ENCODE data around the gene GRIK2.

GRIK2 gene

DNA sequence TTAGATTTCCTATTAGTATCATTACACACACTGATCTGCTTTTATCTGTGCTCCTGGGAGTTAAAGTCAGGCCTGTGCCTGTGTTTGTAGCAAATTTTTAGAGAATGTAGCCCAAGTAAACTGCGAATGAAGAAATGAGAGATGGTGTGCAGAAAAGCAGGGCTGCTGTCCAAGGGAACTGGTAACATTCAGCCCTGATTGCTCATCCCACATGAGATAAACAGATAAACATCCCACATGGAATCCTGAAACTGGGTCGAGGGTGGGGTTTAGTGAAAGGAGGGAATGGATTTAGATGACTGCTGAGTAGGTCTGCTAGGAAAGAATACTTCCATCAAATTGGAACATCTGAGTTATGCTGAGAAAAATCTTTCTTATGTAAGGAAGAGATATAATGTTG is 69.1 kb downstream of the GRIK2 start:
- no peak for DNase-seq
- Histone ChIP-seq H3K4me3 (ENCODE audit: low read depth, low read length) (no peak overlapping the region), H3K27me3 (replicated peaks) (no peaks in the 10 kb centered on the region), H3K36me3 (replicated peaks) (no peaks in the 10 kb centered on the region), H3K27ac (no peak overlapping the region)
- TF ChIP-seq, protein P1, sequence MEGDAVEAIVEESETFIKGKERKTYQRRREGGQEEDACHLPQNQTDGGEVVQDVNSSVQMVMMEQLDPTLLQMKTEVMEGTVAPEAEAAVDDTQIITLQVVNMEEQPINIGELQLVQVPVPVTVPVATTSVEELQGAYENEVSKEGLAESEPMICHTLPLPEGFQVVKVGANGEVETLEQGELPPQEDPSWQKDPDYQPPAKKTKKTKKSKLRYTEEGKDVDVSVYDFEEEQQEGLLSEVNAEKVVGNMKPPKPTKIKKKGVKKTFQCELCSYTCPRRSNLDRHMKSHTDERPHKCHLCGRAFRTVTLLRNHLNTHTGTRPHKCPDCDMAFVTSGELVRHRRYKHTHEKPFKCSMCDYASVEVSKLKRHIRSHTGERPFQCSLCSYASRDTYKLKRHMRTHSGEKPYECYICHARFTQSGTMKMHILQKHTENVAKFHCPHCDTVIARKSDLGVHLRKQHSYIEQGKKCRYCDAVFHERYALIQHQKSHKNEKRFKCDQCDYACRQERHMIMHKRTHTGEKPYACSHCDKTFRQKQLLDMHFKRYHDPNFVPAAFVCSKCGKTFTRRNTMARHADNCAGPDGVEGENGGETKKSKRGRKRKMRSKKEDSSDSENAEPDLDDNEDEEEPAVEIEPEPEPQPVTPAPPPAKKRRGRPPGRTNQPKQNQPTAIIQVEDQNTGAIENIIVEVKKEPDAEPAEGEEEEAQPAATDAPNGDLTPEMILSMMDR (IDR thresholded peaks at IDR 0.05; ENCODE audit: low read depth, low read length, missing control alignments) = no peak
- in situ Hi-C loops (cut with HindIII; ENCODE audit: low pct_ligation_motif_present, low sequenced_read_pairs) = no loop called here

DNA sequence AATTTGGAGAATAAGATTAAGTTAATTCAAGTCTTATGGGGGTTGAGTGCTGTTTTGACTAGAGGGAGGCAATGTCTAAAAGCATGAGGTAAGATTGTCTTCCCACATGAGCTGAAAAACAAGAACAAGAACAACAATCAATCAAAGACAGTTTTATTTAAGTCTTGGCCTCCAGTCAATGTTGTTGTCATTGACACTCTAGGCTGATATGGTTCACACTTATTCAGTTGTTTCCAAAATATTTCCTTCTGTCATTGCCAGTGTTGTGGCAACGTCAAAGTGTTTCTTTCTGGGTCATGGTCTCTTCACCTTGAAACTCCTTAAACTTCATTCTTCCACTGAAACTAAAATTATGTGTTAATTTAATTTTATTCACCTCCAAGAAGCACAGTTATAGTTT is 72.4 kb downstream of the GRIK2 start:
- Histone ChIP-seq H3K4me3 (ENCODE audit: low read depth, low read length) (no peak overlapping the region), H3K36me3 (replicated peaks) (no peaks in the 10 kb centered on the region), H3K27me3 (replicated peaks) (no peaks in the 10 kb centered on the region), H3K27ac (no peak overlapping the region)
- TF ChIP-seq, protein P1 (IDR thresholded peaks at IDR 0.05; ENCODE audit: low read depth, low read length, missing control alignments) = no peak
- no peak for DNase-seq
- in situ Hi-C loops (cut with HindIII; ENCODE audit: low pct_ligation_motif_present, low sequenced_read_pairs) = no loop called here

DNA sequence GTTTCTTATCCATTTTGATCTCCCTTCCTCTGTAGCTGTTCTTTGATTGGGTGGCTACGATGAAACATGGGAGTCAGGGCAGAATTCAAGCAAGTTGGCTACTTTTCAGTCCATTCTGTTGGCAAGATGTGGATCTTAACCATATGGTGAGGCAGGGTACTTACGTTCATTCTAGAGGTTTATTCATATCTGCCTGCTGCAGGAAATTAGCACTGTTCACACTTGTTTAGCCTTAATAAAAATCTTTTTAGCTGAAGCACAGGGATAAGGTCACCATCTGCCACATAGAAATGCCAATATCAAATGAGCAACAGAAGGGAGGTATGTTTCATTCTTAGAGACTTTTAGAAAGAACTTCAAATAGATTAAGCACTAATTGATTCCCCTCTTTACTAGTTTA is 83.9 kb downstream of the GRIK2 start:
- no peak for DNase-seq
- in situ Hi-C loops (cut with HindIII; ENCODE audit: low pct_ligation_motif_present, low sequenced_read_pairs) = no loop called here

DNA sequence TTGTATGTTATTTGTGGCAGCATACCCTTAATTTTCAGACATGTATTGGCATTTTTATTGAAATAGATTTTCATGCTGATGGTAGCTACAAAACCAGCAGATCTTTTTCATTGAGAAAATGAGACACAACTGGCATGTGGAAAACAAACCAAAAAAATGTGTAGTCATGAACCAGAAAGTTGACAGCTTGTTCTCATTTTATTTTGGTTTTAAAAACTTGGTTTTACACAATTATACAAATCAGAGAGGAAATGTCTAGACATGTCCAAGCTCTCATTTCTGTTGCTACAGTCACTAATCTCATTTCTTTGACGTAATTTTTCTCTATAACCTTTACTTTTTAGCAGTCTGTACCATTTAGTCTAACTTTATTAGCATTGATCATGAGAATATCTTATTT is 85.4 kb downstream of the GRIK2 start:
- no peaks in the 10 kb centered on the region for H3K27me3 ChIP-seq (replicated peaks)
- H3K4me3 ChIP-seq (ENCODE audit: low read depth, low read length) = no peak overlapping the region
- DNase-seq = no peak
- no peak overlapping the region for H3K27ac ChIP-seq
- TF ChIP-seq, protein P1 (IDR thresholded peaks at IDR 0.05; ENCODE audit: low read depth, low read length, missing control alignments) = no peak
- in situ Hi-C loops (cut with HindIII; ENCODE audit: low pct_ligation_motif_present, low sequenced_read_pairs) = no loop called here
- no peaks in the 10 kb centered on the region for H3K36me3 ChIP-seq (replicated peaks)

More for the DNA sequence above, 83.9 kb downstream of the GRIK2 start:
- Histone ChIP-seq H3K27me3 (replicated peaks) (no peaks in the 10 kb centered on the region), H3K4me3 (ENCODE audit: low read depth, low read length) (no peak overlapping the region), H3K36me3 (replicated peaks) (no peaks in the 10 kb centered on the region), H3K27ac (no peak overlapping the region)
- TF ChIP-seq, protein P1 (IDR thresholded peaks at IDR 0.05; ENCODE audit: low read depth, low read length, missing control alignments) = no peak

DNA sequence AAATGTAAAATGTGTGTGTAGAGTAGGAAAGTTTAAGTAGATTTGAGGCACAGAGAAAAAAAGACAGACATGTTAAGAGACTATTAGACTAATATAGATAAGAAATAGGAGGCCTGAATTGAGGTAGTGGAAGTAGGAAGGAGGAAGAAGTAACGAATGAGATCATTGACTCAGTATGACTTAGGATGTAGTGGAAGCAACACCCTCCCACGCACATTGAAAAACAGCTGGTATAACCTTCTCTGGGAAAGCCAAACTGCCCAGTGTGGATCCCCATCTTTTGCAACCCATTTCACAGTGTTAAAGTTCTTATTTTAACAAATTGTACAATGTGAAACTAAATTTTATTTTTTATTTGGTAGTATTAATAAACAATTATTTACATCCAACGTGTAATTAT is 89.1 kb downstream of the GRIK2 start:
- H3K27me3 ChIP-seq (replicated peaks) = no peaks in the 10 kb centered on the region
- no peak overlapping the region for H3K4me3 ChIP-seq (ENCODE audit: low read depth, low read length)
- no peak for DNase-seq
- no peaks in the 10 kb centered on the region for H3K36me3 ChIP-seq (replicated peaks)
- H3K27ac ChIP-seq = no peak overlapping the region
- in situ Hi-C loops (cut with HindIII; ENCODE audit: low pct_ligation_motif_present, low sequenced_read_pairs) = no loop called here
- TF ChIP-seq, protein P1 (IDR thresholded peaks at IDR 0.05; ENCODE audit: low read depth, low read length, missing control alignments) = no peak

DNA sequence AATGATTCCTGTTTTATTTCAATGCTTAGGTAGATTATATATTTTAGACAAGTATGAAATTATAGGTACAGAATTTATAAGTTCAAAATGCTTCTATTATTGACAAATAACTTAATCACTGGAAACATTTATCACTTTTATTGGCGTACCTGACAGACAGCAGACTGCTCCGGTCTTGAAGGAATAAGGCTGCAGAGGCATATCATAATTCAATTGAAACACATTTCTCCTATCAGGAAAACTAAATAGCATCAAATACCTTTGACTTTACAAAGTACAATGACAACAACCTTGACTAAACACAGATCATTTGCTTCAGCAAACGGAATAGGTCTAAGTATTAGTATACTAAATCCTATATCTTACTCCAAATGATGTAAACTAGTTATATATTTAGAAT is 91.3 kb downstream of the GRIK2 start:
- Histone ChIP-seq H3K4me3 (ENCODE audit: low read depth, low read length) (no peak overlapping the region), H3K27me3 (replicated peaks) (no peaks in the 10 kb centered on the region), H3K27ac (no peak overlapping the region), H3K36me3 (replicated peaks) (no peaks in the 10 kb centered on the region)
- TF ChIP-seq, protein P1 (IDR thresholded peaks at IDR 0.05; ENCODE audit: low read depth, low read length, missing control alignments) = no peak
- no peak for DNase-seq
- in situ Hi-C loops (cut with HindIII; ENCODE audit: low pct_ligation_motif_present, low sequenced_read_pairs) = no loop called here

Measured in brain microvascular endothelial cell (primary cell).